HepG2 (cell line): ENCODE measurements around the gene ARHGEF37. TPM values are rescaled to one million over a fixed set of nuclear protein-coding genes. Genes with fewer than 3 reads are reported as not detected.
A peak's percentile ranks its signal among the peaks of the same experiment; 100 is the strongest.

ENCODE experiments used
- ARNT ChIP-seq: fragments of 450-650 bp; IDR thresholded peaks from 2 replicates; pipeline ENCODE4 v1.6.1; 2017
- CREM ChIP-seq, 2 experiments: sonication (generic) in 1 of 2; formaldehyde crosslinking in 1 of 2; IDR thresholded peaks; 2 replicates each; pipeline versions ENCODE4 v1.4.0 to v1.6.1; 2016 to 2020; ENCODE audit warnings: antibody characterized with exemption in 1 of 2, mild to moderate bottlenecking in 1 of 2, missing genetic modification reagents in 1 of 2
- CTCF ChIP-seq: sonication (generic); formaldehyde crosslinking; IDR thresholded peaks from 2 replicates; pipeline ENCODE4 v1.5.0; 2020; ENCODE audit warnings: mild to moderate bottlenecking, missing genetic modification reagents, moderate library complexity
- ELF1 ChIP-seq: sonication (generic); formaldehyde crosslinking; IDR thresholded peaks from 2 replicates; pipeline ENCODE4 v1.4.0; 2020; ENCODE audit warnings: missing genetic modification reagents
- GTF3A ChIP-seq: sonication (generic); formaldehyde crosslinking; conservative IDR thresholded peaks from 2 replicates; pipeline ENCODE4 v1.4.0; 2020; ENCODE audit warnings: mild to moderate bottlenecking, missing genetic modification reagents
- HNF4A ChIP-seq: sonication (generic); formaldehyde crosslinking; IDR thresholded peaks from 2 replicates; pipeline ENCODE4 v1.4.0; 2020; ENCODE audit warnings: missing genetic modification reagents
- HNRNPLL ChIP-seq: fragments of 200-400 bp; formaldehyde crosslinking; IDR thresholded peaks from 2 replicates; pipeline ENCODE4 v1.6.1; 2017; ENCODE audit warnings: mild to moderate bottlenecking, low read depth, low read length; ENCODE audit not compliant: poor library complexity, severe bottlenecking
- MNT ChIP-seq: fragments of 450-650 bp; IDR thresholded peaks from 2 replicates; pipeline ENCODE4 v1.6.1; 2016
- NFRKB ChIP-seq: fragments of 450-650 bp; IDR thresholded peaks from 2 replicates; pipeline ENCODE4 v1.6.1; 2017
- POGZ ChIP-seq: sonication (generic); formaldehyde crosslinking; IDR thresholded peaks from 2 replicates; pipeline ENCODE4 v1.4.0; 2020; ENCODE audit warnings: mild to moderate bottlenecking, missing genetic modification reagents
- RBM39 ChIP-seq: fragments of 200-400 bp; formaldehyde crosslinking; IDR thresholded peaks from one replicate; pipeline ENCODE4 v1.6.1; 2018; ENCODE audit warnings: antibody characterized with exemption, mild to moderate bottlenecking, low read depth, low read length; ENCODE audit not compliant: poor library complexity, severe bottlenecking
- REPIN1 ChIP-seq: sonication (generic); formaldehyde crosslinking; IDR thresholded peaks from 2 replicates; pipeline ENCODE4 v1.8.0; 2022; ENCODE audit warnings: missing genetic modification reagents, low read depth, mild to moderate bottlenecking, borderline replicate concordance
- RFX5 ChIP-seq: IDR thresholded peaks from 2 replicates; pipeline ENCODE4 v1.6.1; 2011; ENCODE audit warnings: low read depth, low read length, improper control_type of control experiment
- THAP11 ChIP-seq: IDR thresholded peaks from 2 replicates; pipeline ENCODE4 v1.6.1; 2016; ENCODE audit warnings: missing biosample characterization, missing genetic modification reagents
- ZBED4 ChIP-seq: sonication (generic); formaldehyde crosslinking; IDR thresholded peaks from 2 replicates; pipeline ENCODE4 v1.4.0; 2020; ENCODE audit warnings: missing genetic modification reagents, borderline replicate concordance
- ZIK1 ChIP-seq: sonication (generic); formaldehyde crosslinking; IDR thresholded peaks from 2 replicates; pipeline ENCODE4 v1.5.0; 2020; ENCODE audit warnings: mild to moderate bottlenecking, low read depth, missing genetic modification reagents, borderline replicate concordance
- ZNF253 ChIP-seq: sonication (generic); formaldehyde crosslinking; IDR thresholded peaks from 2 replicates; pipeline ENCODE4 v1.8.0; 2022; ENCODE audit warnings: mild to moderate bottlenecking, missing genetic modification reagents, borderline replicate concordance
- ZNF564 ChIP-seq: sonication (generic); formaldehyde crosslinking; IDR thresholded peaks from 2 replicates; pipeline ENCODE4 v1.8.1; 2023; ENCODE audit warnings: mild to moderate bottlenecking, missing genetic modification reagents
- ZNF674 ChIP-seq: sonication (generic); formaldehyde crosslinking; IDR thresholded peaks from 2 replicates; pipeline ENCODE4 v1.5.0; 2020; ENCODE audit warnings: low read depth, mild to moderate bottlenecking, missing genetic modification reagents
- ZNF775 ChIP-seq: sonication (generic); formaldehyde crosslinking; IDR thresholded peaks from 2 replicates; pipeline ENCODE4 v1.4.0; 2020; ENCODE audit warnings: missing genetic modification reagents, mild to moderate bottlenecking, moderate library complexity, borderline replicate concordance
- ZSCAN31 ChIP-seq: sonication (generic); formaldehyde crosslinking; IDR thresholded peaks from 2 replicates; pipeline ENCODE4 v1.5.0; 2020; ENCODE audit warnings: low read depth, mild to moderate bottlenecking, missing genetic modification reagents
- polyA plus RNA-seq, 8 experiments: library from polyadenylated mRNA; depleted of rRNA in 3 of 8; stranded (reverse) in 7 of 8; unstranded in 1 of 8; fragments of >200 nt; fragmentation: Illumina TruSeq in 4 of 8; extraction: Trizol in 4 of 8; gene quantifications; 2 replicates each; pipeline versions ENCODE4 v1.2.1 to v1.2.3, GENCODE V29; 2011 to 2016; ENCODE audit warnings: low read depth in 4 of 8, missing spikeins in 1 of 8, mixed read lengths in 1 of 8; ENCODE audit not compliant: insufficient read depth in 1 of 8
- total RNA-seq, 5 experiments: library from RNA; depleted of rRNA; stranded (reverse); fragments of >200 nt; fragmentation: Illumina TruSeq; extraction: Trizol; gene quantifications; 2 replicates each; pipeline ENCODE4 v1.2.3, GENCODE V29; 2016; ENCODE audit warnings: low read depth in 1 of 5

The ARHGEF37 gene
- total and polyA plus RNA-seq, 2 of the 13 experiments (the other 11 are each of a cell fraction or from before 2014, with no cell fraction given) = 0.18 to 0.27 TPM

GRCh38 chr5:149551227-149552037 lies 29.9 kb upstream of the ARHGEF37 start, which contains the start of gene CSNK1A1 (continued):
- peak; percentile 61; the same call in 1 of the 2 replicates for TF ChIP-seq CREM (IDR thresholded peaks at IDR 0.05)
- TF ChIP-seq CREM (CRISPR knock-in tag; IDR thresholded peaks at IDR 0.05) = no peak
- no peak for TF ChIP-seq RBM39
- peak; percentile 73 for TF ChIP-seq ZSCAN31
- peak; percentile 92 for TF ChIP-seq POGZ (CRISPR knock-in tag)
- peak; percentile 89 for TF ChIP-seq REPIN1 (CRISPR knock-in tag)
- peak; percentile 93 for TF ChIP-seq HNF4A (CRISPR knock-in tag)
- no peak for TF ChIP-seq ARNT
- peak; percentile 92 for TF ChIP-seq HNRNPLL
- TF ChIP-seq ELF1 = peak; percentile 97
- no peak for TF ChIP-seq GTF3A
- TF ChIP-seq RFX5 = peak; percentile 58; the same call in 1 of the 2 replicates
- peak; percentile 96 for TF ChIP-seq ZBED4 (CRISPR knock-in tag)
- no peak; the same call in 1 of the 2 replicates for TF ChIP-seq ZNF674 (CRISPR knock-in tag)
- TF ChIP-seq ZIK1 (CRISPR knock-in tag) = peak; percentile 13; the same call in 1 of the 2 replicates
- peak; percentile 68; the same call in 1 of the 2 replicates for TF ChIP-seq NFRKB
- no peak for TF ChIP-seq ZNF775 (CRISPR knock-in tag)
- TF ChIP-seq ZNF253 (CRISPR knock-in tag) = peak; percentile 52; the same call in 1 of the 2 replicates
- peak; percentile 76 for TF ChIP-seq CTCF
- peak; percentile 92 for TF ChIP-seq THAP11 (CRISPR knock-in tag)
- peak; percentile 48; the same call in 1 of the 2 replicates for TF ChIP-seq ZNF564 (CRISPR knock-in tag)
- peak; percentile 59 for TF ChIP-seq MNT
